ENCODE measurements around the gene CLIC3. TPM values are rescaled to one million over a fixed set of nuclear protein-coding genes. Genes with fewer than 3 reads are reported as not detected.

The CLIC3 gene
- total and polyA plus RNA-seq, 2 donors from 2014 or later = 2.1 to 4.0 TPM

- intact Hi-C loops (cut with DNase I) = no loop called here
- Histone ChIP-seq H3K9ac (ENCODE audit: low read length in 3 of 3) (no peak overlapping the region), H3K27me3 (ENCODE audit: control insufficient read depth, insufficient read depth, low read length) (peaks cover 6% of the 10 kb centered on the region), H3K9me3 (ENCODE audit: control insufficient read depth in 2 of 3, insufficient read depth in 1 of 3, low read length in 3 of 3) (no peaks in the 10 kb centered on the region), H3K27ac (ENCODE audit: low read depth in 2 of 2, low read length in 2 of 2) (no peak overlapping the region), H3K36me3 (ENCODE audit: control insufficient read depth in 2 of 3, insufficient read depth in 3 of 3, low read length in 3 of 3) (no peaks in the 10 kb centered on the region), H3K4me1 (ENCODE audit: control insufficient read depth in 2 of 3, insufficient read depth in 2 of 3, low read depth in 1 of 3, low read length in 3 of 3) (peaks cover 0 to 21% (median 0%) of the 10 kb centered on the region in 3 donors), H3K4me3 (ENCODE audit: low read length in 3 of 3) (no peak overlapping the region)
- DNase-seq (peak; percentile 77 to 91 (median 78)), FAIRE-seq (no peak)
- TF ChIP-seq CTCF (IDR thresholded peaks at IDR 0.05; ENCODE audit: borderline replicate concordance, extremely low read depth, insufficient read depth) = no peak
Observed at GRCh38 chr9:137041124-137041523, 44.8 kb upstream of the CLIC3 start.

GRCh38 chr9:137040568-137040967, 44.2 kb upstream of the CLIC3 start:
- Histone ChIP-seq H3K9ac (ENCODE audit: low read length in 3 of 3) (no peak overlapping the region), H3K4me1 (ENCODE audit: control insufficient read depth in 2 of 3, insufficient read depth in 2 of 3, low read depth in 1 of 3, low read length in 3 of 3) (peaks cover 0 to 18% (median 0%) of the 10 kb centered on the region in 3 donors), H3K9me3 (ENCODE audit: control insufficient read depth in 2 of 3, insufficient read depth in 1 of 3, low read length in 3 of 3) (no peaks in the 10 kb centered on the region), H3K27ac (ENCODE audit: low read depth in 2 of 2, low read length in 2 of 2) (no peak overlapping the region), H3K27me3 (ENCODE audit: control insufficient read depth, insufficient read depth, low read length) (peaks cover 6% of the 10 kb centered on the region), H3K4me3 (ENCODE audit: low read length in 3 of 3) (no peak overlapping the region), H3K36me3 (ENCODE audit: control insufficient read depth in 2 of 3, insufficient read depth in 3 of 3, low read length in 3 of 3) (no peaks in the 10 kb centered on the region)
- intact Hi-C loops (cut with DNase I) = no loop called here
- FAIRE-seq = no peak
- DNase-seq = no peak
- no peak for TF ChIP-seq CTCF (IDR thresholded peaks at IDR 0.05; ENCODE audit: borderline replicate concordance, extremely low read depth, insufficient read depth)

- FAIRE-seq = no peak
Observed at GRCh38 chr9:137039611-137040366, 43.4 kb upstream of the CLIC3 start.

More at GRCh38 chr9:137039611-137040366, 43.4 kb upstream of the CLIC3 start:
- Histone ChIP-seq H3K4me1 (ENCODE audit: control insufficient read depth in 2 of 3, insufficient read depth in 2 of 3, low read depth in 1 of 3, low read length in 3 of 3) (peaks cover 0 to 15% (median 0%) of the 10 kb centered on the region in 3 donors), H3K36me3 (ENCODE audit: control insufficient read depth in 2 of 3, insufficient read depth in 3 of 3, low read length in 3 of 3) (no peaks in the 10 kb centered on the region), H3K9ac (ENCODE audit: low read length in 3 of 3) (no peak overlapping the region), H3K4me3 (ENCODE audit: low read length in 3 of 3) (no peak overlapping the region), H3K27me3 (ENCODE audit: control insufficient read depth, insufficient read depth, low read length) (peaks cover 3% of the 10 kb centered on the region), H3K27ac (ENCODE audit: low read depth in 2 of 2, low read length in 2 of 2) (no peak overlapping the region), H3K9me3 (ENCODE audit: control insufficient read depth in 2 of 3, insufficient read depth in 1 of 3, low read length in 3 of 3) (no peaks in the 10 kb centered on the region)
- no peak for DNase-seq
- no peak for TF ChIP-seq CTCF (IDR thresholded peaks at IDR 0.05; ENCODE audit: borderline replicate concordance, extremely low read depth, insufficient read depth)
- intact Hi-C loops (cut with DNase I) = loop anchor here (10.0 kb wide), 1 partner anchor 255 kb away; no protein-coding TSS in a partner anchor

All from kidney (tissue), 14 donors.